Activated T-cell treated with anti-CD3 and anti-CD28 coated beads, Interleukin-2, amount 50 U/mL, for 48 hours (primary cell): ENCODE measurements around the gene COL6A1.
A peak's percentile ranks its signal among the peaks of the same experiment; 100 is the strongest.

ENCODE experiments used
- DNase-seq, 2 experiments: peaks; one replicate each; pipeline ENCODE4 v3.0.0-alpha.2; 2020

COL6A1 gene

GRCh38 chr21:45996311-45997204, 15.0 kb downstream of the COL6A1 start:
- DNase-seq, result peak in 1 of 2 experiments; percentile 11

- peak in 1 of 2 experiments; percentile 11 for DNase-seq
Measured at GRCh38 chr21:45997205-45997494, 15.6 kb downstream of the COL6A1 start.

DNA sequence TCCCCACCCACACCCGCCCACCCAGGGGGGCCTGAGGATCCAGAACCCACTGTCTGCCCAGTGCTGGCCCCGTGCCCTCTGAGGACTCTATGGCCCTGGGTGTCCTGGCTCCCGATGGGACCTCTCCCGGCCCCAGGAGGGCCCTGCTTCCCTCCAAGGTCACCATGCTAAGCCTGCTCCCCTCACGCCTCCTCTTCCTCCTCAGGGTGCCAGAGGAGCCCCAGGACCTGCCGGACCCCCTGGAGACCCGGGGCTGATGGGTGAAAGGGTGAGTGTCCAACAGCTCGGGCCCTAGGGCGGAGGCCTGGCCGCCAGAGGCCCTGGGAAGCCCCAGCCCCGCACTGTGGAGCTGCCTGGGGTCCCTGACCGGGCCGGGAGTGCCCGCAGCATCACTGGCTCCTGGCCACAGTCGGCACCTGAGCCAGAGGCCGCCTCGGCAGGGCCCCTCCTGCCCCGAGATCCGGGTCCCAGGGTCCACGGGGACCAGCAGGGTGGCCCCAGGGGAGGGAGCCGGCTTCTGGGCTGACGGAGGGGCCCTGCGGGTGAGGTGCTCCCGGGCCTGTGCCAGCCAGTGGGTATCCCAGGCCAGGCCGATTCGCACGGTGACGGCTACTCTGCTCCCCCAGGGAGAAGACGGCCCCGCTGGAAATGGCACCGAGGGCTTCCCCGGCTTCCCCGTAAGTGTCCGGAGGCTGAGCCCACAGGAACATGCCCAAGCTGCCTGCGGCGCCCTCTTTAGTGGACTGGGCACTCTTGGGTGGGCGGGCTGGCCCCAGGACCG, 16.1 kb downstream of the COL6A1 start:
- peak in 1 of 2 experiments; percentile 9 for DNase-seq

GRCh38 chr21:45998276-45998701, 16.7 kb downstream of the COL6A1 start:
- DNase-seq, result no peak

DNA sequence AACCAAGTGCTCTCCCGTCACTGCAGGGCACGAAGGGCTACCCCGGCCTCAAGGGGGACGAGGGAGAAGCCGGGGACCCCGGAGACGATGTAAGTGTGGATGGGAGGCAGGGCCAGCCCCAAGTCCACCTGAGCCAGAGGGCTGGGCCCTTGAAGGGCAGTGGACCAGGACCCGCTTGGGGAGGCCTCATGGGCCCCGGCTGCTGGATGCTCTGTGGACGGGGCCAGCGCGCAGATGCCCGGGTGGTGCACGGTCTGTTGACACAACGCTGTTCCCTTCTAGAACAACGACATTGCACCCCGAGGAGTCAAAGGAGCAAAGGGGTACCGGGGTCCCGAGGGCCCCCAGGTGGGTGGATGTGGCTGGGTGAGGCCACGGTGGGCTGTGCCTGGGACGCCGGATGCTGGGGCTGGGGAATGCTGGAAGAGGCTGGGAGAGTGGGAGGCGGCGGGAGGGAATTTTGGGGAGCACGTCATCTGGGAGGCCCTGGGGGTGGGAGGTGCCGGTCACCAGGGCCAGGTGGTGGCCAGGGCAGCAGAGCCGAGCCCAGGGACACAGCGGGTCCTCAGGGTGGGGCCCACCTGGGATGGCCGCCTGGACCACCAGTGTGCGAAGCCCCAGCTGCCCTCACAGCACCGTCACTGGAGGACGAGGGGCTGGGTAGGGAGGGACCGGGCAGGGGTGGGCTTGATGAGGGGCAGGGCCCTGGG, 17.5 kb downstream of the COL6A1 start:
- DNase-seq, result no peak

GRCh38 chr21:45999581-46000181, 18.1 kb downstream of the COL6A1 start:
- DNase-seq, result no peak

DNA sequence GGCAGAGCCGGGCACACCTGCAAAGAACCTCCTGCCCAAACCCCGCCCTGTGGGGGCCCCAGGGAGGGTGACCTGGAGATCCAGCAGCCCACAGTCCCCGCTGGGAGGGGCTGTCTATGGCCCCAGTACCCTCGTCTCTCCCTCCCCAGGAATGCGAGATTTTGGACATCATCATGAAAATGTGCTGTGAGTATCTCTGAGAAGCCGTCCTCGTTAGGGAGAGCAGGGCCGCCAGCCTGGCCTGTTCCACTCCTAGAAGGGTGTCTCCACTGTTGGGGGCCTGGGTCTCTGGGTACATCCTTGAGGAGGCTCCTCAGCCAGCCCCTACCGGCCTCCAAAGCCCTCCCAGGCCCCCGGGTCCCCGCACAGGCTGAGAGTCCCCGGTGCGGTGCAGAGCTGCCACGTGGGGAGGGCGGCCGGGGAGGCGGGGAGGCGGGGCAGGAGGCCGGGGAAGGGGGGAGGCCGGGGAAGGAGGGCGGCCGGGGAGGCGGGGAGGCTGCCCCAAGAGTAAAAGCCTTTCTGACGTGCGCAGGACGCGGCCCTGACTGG, 18.7 kb downstream of the COL6A1 start:
- DNase-seq, result peak in 1 of 2 experiments; percentile 13

DNA sequence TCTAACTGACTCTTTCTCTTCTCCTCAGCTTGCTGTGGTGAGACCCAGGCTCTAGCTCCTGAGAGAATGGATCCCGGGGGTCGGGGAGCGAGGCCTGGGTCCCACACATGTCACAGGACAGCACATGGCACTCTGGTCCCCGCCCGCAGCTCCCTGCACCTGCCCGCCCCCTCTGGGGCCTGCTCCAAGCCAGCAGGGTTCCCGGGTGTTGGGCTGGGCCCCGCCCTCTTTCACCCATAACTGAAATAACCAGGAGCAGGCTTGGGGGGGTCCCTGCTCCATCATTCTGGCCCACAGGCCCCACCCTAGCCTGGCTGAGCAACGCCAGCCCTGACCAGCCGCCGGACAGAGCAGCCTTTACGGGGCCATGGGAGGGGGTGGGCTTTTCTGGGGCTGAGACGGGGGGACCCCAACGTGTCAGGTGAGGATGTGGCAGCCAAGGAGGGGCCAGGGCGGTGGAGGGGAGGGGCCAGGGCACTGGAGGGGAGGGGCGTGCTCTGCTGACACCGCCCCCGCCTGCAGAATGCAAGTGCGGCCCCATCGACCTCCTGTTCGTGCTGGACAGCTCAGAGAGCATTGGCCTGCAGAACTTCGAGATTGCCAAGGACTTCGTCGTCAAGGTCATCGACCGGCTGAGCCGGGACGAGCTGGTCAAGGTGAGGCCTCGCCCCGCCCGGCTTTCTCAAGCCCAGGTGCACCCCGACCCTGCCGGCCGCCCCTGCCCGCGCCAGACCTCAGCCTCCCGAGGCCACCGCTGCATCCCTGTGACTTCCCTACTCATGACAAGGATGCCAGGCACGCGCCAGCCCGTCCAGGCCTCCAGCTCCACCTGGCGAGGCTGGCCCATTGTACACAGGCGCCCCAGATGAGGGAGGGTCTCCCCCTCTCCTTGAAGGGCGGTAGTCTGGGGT, 19.4 kb downstream of the COL6A1 start:
- peak; percentile 11 to 12 for DNase-seq

DNA sequence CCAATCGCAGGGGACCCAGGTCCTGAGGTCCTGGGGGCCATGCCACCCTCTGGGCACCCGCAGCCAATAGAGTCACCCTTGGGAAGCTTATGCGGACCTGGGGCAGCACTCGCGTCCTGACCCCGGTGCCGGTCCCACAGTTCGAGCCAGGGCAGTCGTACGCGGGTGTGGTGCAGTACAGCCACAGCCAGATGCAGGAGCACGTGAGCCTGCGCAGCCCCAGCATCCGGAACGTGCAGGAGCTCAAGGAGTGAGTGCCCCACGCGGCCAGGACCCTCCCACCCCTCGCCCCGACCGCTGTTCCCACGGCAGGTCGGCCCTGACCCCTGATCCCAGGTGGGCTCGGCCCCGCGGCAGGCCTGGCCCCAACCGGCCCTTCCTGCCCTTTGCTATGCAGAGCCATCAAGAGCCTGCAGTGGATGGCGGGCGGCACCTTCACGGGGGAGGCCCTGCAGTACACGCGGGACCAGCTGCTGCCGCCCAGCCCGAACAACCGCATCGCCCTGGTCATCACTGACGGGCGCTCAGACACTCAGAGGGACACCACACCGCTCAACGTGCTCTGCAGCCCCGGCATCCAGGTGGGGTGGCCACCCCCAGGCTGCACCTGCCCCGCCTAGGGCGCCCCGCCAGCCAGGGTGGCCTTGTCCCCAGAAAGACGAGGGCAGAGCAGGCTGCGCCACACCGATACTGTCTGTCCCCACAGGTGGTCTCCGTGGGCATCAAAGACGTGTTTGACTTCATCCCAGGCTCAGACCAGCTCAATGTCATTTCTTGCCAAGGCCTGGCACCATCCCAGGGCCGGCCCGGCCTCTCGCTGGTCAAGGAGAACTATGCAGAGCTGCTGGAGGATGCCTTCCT, 20.5 kb downstream of the COL6A1 start:
- DNase-seq, result peak in 1 of 2 experiments; percentile 11

- peak in 1 of 2 experiments; percentile 5 for DNase-seq
Measured at GRCh38 chr21:46002841-46003574, 21.4 kb downstream of the COL6A1 start.

GRCh38 chr21:46003575-46004007, 22.0 kb downstream of the COL6A1 start:
- peak; percentile 4 to 11 for DNase-seq

GRCh38 chr21:46004168-46004861, 22.7 kb downstream of the COL6A1 start:
- peak in 1 of 2 experiments; percentile 9 for DNase-seq

- DNase-seq, result peak in 1 of 2 experiments; percentile 7
Measured at GRCh38 chr21:46005081-46005480, 23.5 kb downstream of the COL6A1 start.

GRCh38 chr21:46005481-46005881, 23.9 kb downstream of the COL6A1 start:
- DNase-seq, result peak in 1 of 2 experiments; percentile 5

DNA sequence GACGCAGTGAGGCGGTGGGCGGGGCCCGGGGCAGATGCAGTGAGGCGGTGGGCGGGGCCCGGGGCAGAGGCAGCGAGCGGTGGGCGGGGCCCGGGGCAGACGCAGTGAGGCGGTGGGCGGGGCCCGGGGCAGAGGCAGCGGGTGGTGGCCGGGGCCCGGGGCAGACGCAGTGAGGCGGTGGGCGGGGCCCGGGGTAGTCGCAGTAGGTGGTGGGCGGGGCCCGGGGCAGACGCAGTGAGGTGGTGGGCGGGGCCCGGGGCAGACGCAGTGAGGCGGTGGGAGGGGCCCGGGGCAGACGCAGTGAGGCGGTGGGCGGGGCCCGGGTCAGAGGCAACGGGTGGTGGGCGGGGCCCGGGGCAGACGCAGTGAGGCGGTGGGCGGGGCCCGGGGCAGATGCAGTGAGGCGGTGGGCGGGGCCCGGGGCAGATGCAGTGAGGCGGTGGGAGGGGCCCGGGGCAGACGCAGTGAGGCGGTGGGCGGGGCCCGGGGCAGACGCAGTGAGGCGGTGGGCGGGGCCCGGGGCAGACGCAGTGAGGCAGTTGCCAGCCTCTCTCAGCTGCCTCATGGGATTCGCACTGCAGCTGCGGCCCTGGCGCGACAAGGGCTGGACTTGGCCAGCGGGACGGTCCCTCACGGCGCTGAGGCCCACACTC, 24.4 kb downstream of the COL6A1 start:
- peak in 1 of 2 experiments; percentile 11 for DNase-seq

GRCh38 chr21:46006547-46007491, 25.2 kb downstream of the COL6A1 start:
- peak in 1 of 2 experiments; percentile 11 for DNase-seq

DNA sequence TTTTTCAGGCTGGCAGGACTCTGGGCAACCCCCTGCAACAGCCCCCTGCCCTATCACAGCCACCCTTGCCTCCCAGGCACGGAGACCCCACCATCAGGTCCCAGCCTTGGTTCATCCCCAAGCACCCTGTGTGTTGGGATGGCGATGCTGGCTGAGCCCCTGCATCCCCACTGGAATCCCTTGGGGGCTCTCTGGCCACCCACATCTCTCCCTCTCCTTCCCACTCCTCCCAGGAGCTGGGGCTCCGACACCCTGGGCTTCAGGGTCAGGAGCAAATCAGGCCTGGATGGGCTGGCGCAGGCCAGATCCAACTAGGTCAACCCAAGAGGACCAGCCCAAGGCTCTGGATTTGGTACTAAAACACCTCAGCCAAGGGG, 25.9 kb downstream of the COL6A1 start:
- DNase-seq, result peak in 1 of 2 experiments; percentile 3
